ENCODE results near the gene TEX101.
"Not testable (repeated sequence)": the region's sequence is repeated elsewhere in the genome, so short reads cannot be mapped to it uniquely, and the experiment has no call there.

Gene TEX101

GRCh38 chr19:43420954-43421353, 6.3 kb downstream of the TEX101 start:
- no peak for DNase-seq (ENCODE audit: low read depth)

DNA sequence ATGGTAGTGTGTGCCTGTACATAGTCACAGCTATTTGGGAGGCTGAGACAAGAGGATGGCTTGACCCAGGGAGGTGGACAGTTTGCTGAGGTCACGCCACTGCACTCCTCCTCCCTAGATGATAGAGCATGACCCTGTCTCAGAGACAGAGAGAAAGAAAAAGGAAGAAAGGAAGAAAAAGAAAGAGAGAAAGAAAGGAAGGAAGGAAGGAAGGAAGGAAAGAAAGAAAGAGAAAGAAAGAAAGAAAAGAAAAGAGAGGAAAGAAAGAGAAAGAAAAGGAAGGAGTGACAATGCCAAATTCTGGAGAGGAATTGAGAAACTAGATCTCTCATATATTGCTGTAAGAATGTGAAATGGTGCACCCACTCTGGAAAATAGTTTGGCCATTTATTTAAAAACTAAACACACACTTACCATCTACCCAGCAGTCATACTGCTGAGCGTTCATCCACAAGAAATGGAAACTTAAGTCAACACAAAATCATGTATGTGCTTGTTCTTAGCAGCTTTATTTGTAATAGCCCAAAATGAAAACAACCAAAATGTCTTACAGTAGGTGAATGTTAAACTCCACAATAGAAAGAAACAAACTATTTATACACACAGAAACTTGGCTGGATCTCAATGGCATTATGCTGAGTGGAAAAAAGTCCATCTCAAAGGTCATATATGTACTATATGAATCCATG, 7.5 kb downstream of the TEX101 start:
- no peak for DNase-seq (ENCODE audit: low read depth)

GRCh38 chr19:43422689-43423066, 8.0 kb downstream of the TEX101 start:
- no peak for DNase-seq (ENCODE audit: low read depth)

- DNase-seq (ENCODE audit: low read depth) = no peak
These were observed 9.1 kb downstream of the TEX101 start for GRCh38 chr19:43423779-43424178.

DNA sequence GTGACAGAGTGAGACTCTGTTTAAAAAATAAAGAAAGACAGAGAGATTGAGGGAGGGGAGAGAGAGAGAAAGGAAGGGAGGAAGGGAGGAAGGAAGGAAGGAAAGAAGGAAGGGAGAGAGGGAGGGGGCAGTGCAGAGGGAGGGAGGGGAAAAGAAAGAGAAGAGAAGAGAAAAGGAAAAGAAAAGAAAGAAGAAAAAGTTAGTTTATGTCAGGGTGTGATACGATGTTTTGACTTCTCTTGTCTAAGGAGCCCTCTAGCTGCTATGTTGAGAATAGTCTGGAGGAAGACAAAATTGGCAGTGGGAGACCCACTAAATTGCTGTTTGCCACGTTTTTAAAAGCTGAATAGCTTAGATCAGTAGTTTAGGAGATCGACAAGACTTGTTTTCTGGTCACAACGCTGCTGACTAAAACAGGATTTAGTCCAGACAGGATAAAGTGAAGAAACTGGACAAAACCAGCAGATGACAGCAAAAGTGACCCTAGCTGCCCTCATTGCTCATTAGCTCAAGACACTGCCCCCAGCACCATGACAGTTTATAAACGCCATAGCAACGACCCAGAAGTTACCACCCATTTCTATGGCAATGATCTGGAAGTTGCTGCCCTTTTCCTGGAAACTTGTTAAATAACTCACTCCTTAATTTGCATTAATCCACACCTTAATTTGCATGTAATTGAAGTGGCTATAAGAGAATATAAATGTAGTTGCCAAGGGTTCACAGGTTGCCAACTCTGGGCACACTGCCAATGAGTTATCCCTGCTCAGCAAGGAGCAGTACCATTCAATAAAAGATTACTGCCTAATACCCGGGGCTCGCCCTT, 11.1 kb downstream of the TEX101 start:
- no peak for DNase-seq (ENCODE audit: low read depth)

GRCh38 chr19:43429395-43429794, 14.7 kb downstream of the TEX101 start:
- no peak for DNase-seq (ENCODE audit: low read depth)

GRCh38 chr19:43430142-43430710, 15.5 kb downstream of the TEX101 start:
- no peak for DNase-seq (ENCODE audit: low read depth)

- DNase-seq (ENCODE audit: low read depth) = no peak
These were observed 16.3 kb downstream of the TEX101 start for GRCh38 chr19:43430976-43431375.

DNA sequence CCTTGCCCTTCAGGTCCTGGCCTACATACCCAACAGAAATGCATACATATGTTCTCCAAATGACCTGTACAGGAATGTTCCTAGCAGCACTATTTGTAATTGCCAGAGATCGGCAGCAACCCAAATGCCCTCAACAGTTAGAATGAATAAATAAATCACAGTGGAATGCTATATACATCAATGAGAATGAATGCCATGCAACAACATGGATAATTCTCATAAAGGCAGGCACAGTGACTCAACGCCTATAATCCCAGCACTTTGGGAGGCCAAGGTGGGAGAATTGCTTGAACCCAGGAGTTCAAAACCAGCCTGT, 18.6 kb downstream of the TEX101 start:
- DNase-seq (ENCODE audit: low read depth) = no peak

DNA sequence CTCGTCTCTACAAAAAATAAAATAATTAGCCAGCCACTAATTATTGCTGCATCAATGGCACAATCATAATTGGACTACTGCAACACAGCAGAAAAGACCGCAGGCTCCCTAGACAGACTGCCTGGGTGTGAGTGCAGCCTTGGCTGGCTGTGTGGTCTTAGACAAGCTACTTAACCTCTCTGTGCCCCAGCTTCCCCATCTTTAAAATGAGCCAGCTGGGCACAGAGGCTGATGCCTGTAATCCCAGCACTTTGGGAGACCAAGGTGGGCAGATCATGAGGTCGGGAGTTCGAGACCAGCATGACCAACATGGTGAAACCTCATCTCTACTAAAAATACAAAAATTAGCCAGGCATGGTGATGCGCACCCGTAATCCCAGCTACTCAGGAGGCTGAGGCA, 19.0 kb downstream of the TEX101 start:
- DNase-seq (ENCODE audit: low read depth) = no peak

DNA sequence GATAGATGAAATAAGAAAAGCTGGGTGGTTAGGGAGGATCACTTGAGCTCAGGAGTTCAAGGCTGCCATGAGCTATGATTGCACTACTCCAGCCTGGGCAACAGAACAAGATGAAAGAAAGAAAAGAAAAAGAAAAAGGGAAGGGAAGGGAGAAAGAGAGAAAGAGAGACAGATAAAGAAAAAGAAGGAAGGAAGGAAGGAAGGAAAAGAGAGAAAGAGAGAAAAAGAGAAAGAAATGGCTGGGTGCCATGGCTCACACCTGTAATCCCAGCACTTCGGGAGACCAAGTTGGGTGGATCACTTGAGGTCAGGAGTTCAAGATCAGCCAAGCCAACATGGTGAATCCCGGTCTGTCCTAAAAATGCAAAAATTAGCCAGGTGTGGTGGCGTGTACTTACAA, 21.1 kb downstream of the TEX101 start:
- no peak for DNase-seq (ENCODE audit: low read depth)

GRCh38 chr19:43437284-43437683, 22.6 kb downstream of the TEX101 start:
- not testable (repeated sequence) for DNase-seq (ENCODE audit: low read depth)

DNA sequence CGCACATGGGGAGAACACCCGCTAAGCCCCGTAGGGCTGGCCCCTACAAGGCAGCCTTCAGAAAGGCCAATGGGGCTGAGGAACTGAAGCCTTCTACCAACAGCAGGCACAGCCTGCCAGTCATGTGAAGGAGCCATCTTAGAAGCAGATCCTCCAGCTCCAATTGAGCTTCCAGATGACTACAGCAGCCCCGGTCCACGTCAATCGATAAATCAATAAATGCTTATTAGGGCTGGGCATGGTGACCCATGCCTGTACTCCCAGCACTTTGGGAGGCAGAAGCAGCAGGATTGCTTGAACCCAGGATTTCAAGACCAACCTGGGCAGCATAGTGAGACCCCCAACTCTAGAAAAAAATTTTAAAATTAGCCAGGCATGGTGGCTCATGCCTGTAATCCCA, 23.0 kb downstream of the TEX101 start:
- no peak for DNase-seq (ENCODE audit: low read depth)

GRCh38 chr19:43438291-43439031, 23.8 kb downstream of the TEX101 start:
- DNase-seq (ENCODE audit: low read depth) = no peak

DNA sequence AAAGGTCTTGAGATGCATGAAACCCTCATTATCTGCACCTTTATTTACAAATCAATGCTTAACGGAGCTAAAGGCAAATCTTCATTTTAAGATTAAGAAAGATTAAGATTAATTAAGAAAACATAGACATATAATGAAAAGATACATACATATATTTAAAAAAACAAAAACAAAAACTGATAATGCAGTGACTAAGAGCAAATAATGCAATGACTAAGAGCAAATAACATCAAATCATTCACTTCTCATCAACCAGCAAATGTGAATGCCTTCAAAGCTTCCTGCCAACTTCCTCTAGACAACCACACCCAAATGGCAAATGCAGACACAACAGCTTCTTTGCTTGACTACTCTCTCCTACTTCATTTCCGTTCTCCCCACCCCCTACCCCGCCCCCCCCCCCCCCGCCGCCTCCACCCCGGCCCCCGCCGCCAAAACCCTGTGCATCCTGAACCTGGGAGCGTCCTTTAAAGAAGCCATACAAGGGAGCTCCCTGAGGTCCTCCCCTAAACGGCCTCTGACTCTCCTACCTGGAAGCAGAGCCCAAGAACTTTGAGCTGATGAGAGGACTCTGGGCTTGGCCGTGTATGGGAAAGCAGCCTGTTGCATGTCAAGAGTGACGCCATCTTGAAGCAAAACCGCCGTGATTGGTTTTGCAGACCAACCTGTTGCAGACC, 24.5 kb downstream of the TEX101 start:
- peak; percentile 42 for DNase-seq (ENCODE audit: low read depth)

DNA sequence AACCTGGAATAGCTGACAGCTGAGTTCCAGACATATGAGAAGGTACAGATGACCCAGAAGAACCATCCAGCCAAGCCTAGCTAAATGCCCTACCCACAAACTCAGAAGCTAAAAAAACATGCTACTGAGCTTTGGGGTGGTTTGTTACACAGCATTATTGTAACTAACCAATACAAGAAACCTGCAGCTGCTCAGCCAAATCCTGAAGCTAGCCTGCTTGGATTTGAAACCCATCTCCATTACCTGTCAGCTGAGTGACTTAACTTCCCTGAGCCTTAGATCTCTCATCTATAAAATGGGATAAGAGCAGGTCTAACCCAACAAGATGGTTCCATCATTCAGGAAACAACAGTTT, 25.0 kb downstream of the TEX101 start:
- no peak for DNase-seq (ENCODE audit: low read depth)

- no peak for DNase-seq (ENCODE audit: low read depth)
These were observed 27.0 kb downstream of the TEX101 start for GRCh38 chr19:43441716-43442115.

- not testable (repeated sequence) for DNase-seq (ENCODE audit: low read depth)
These were observed 29.4 kb downstream of the TEX101 start for GRCh38 chr19:43444091-43444490.

- DNase-seq (ENCODE audit: low read depth) = no peak
These were observed 30.0 kb downstream of the TEX101 start for GRCh38 chr19:43444531-43445287.

GRCh38 chr19:43445426-43445825, 30.7 kb downstream of the TEX101 start:
- no peak for DNase-seq (ENCODE audit: low read depth)

DNA sequence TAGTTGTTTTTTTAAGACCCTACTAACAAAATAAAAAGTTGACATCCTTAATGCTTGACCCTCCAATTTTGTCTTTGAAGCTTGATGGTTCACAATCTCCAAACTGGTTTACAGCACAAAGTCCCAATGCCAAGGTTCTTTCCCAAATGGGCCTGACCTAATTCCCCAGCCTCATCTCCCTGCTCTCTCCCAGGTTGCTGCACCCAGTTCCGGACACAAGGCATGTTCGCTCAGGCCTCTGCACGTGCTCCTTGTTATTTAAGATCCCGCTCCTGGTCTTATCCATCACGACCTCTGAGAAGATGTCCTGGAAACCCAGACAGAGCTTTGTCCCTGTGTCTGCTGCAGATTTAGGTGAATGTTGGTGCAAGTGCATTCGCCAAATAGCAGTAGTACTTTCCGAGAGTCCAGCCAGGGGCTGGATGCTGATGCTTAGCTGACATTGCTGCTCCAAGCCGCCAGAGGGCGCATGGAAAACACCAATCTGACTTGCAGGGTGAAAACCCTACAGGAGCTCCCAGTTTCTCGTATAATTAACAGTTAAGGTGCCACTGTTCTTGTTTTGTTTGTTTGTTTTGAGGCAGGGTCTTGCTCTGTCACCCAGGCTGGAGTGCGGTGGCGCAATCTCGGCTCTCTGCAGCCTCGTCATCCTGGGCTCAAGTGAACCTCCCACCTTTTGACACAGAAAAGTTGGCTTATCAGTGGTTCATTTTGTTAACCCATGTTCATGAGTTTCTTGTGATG, 32.2 kb downstream of the TEX101 start:
- peak; percentile 74 for DNase-seq (ENCODE audit: low read depth)
